ENCODE results near the gene ADCY5.

DNA sequence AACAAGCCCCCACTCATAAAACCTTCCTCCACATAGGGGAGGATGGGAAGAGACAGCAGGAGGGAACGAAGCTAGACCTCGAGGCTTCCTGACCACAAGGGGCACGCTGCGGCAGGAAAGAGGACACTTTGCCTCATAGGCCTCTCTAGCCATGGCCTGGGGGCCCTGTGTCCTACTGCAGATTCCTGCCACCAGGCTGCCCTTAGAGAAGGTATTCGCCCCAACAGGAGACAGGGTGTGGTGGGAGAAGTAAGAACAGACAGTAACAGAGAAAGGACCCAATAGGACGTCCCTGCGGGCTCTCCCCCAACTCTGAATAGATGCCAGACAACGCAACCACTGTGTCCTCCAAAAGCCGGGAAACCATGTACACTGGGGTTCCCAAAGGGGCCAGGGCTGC lies 36.8 kb downstream of the ADCY5 start:
- TF ChIP-seq YY1 (IDR thresholded peaks at IDR 0.05; ENCODE audit: insufficient read depth, insufficient read length) (no peak), ZNF274 (IDR thresholded peaks at IDR 0.05; ENCODE audit: low read depth, low read length) (no peak), SUZ12 (IDR thresholded peaks at IDR 0.05; ENCODE audit: extremely low read depth, insufficient read depth, insufficient read length) (no peak)

All from NT2/D1 (cell line).